HFF-Myc (cell line): Measurements from ENCODE around the gene KNSTRN.

Experiments used
- DNase-seq: peaks from one replicate; pipeline ENCODE4 v3.0.0-alpha.2; 2011; ENCODE audit warnings: low read depth; ENCODE audit errors: extremely low read depth
- H3K4me3 ChIP-seq: replicated peaks from 2 replicates; pipeline ENCODE4 v1.5.1; 2011; ENCODE audit warnings: low read depth, mild to moderate bottlenecking, control low read depth, low read length
- TF ChIP-seq, protein P1 (sequence below): IDR thresholded peaks from 2 replicates; pipeline ENCODE4 v1.5.1; 2012; ENCODE audit warnings: mild to moderate bottlenecking, low read depth, low read length, control low read depth; ENCODE audit errors: missing control alignments

The KNSTRN gene

DNA sequence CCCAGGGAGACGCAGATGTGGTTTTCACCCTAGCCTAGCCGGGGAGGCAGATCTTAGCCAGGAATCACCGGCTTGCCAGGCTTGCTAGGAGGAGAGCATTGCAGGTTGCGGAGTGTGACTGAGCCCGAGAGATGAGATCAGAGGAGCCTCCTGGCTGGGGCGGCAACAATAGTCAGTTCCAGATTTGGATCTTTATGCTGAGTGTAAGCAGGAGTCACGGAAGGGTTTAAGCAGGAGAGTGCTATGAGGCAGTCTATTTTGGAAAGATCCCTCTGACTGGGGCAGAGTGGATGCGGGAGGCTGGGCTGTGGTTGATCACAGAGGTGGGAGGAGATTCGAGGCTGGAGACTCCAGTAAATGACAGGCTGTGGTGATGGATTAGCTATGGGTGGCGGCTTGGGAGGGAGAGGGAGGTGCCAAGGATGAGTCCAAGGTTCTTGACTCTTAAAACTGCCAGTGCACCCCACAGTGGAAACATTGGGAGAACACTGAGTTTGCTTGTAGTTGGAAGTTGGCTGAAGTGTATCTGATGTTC is 47.8 kb downstream of the KNSTRN start:
- no peak overlapping the region for H3K4me3 ChIP-seq
- DNase-seq, result no peak
- TF ChIP-seq, protein P1, sequence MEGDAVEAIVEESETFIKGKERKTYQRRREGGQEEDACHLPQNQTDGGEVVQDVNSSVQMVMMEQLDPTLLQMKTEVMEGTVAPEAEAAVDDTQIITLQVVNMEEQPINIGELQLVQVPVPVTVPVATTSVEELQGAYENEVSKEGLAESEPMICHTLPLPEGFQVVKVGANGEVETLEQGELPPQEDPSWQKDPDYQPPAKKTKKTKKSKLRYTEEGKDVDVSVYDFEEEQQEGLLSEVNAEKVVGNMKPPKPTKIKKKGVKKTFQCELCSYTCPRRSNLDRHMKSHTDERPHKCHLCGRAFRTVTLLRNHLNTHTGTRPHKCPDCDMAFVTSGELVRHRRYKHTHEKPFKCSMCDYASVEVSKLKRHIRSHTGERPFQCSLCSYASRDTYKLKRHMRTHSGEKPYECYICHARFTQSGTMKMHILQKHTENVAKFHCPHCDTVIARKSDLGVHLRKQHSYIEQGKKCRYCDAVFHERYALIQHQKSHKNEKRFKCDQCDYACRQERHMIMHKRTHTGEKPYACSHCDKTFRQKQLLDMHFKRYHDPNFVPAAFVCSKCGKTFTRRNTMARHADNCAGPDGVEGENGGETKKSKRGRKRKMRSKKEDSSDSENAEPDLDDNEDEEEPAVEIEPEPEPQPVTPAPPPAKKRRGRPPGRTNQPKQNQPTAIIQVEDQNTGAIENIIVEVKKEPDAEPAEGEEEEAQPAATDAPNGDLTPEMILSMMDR, result no peak

GRCh38 chr15:40435023-40435709 is 52.6 kb downstream of the KNSTRN start:
- no peak for DNase-seq
- no peak overlapping the region for H3K4me3 ChIP-seq
- TF ChIP-seq, protein P1, result no peak

- peak overlapping the region; percentile 29 for H3K4me3 ChIP-seq
- TF ChIP-seq, protein P1, result no peak
- DNase-seq, result no peak
Measured at GRCh38 chr15:40435710-40436089, 53.2 kb downstream of the KNSTRN start.

DNA sequence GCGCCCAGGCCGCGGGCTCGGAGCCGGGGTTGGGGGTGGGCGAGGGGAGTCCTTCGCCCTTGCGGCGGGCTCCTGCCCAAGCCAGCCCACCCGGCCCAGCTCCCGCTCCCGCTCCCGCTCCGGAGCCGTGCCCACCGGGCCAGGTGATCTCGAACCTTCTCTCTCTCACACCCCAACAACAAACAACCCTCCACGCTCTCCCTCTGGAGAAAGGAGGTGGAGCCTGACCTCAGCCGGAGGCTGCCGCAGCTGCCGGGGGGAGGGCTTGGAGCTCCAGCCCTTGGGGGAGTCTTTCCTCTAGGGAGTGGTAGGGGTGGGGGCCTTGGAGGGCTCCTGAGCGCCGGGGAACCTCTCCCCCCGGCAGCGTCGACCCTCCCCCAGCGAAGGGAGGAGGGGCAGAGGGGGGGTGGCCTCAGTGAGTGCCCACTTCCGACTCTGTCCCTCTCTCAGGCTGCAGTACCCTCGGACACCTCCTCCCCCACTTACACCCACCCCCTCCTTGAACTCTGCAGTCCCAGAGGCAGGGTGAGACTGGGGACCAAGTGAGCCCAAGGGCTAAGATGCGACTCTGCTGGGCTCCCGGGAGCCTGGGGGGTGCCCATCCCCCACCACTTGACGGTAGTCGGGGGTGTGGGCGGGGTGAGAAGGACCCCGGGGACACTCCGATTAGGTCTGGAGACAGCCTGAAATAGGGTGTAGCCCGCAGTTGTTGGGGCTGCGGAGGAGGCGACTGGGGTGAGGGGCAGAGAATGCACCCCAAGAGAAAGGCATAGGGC is 53.8 kb downstream of the KNSTRN start:
- DNase-seq, result no peak
- TF ChIP-seq, protein P1, result no peak
- H3K4me3 ChIP-seq, result peak overlapping the region; percentile 29

- no peak for DNase-seq
- TF ChIP-seq, protein P1, result no peak
- H3K4me3 ChIP-seq, result peak overlapping the region; percentile 29
Measured at GRCh38 chr15:40436892-40437751, 54.6 kb downstream of the KNSTRN start.
